ENCODE results near the gene IL33.
A peak's percentile ranks its signal among the peaks of the same experiment; 100 is the strongest.

IL33 gene

DNA sequence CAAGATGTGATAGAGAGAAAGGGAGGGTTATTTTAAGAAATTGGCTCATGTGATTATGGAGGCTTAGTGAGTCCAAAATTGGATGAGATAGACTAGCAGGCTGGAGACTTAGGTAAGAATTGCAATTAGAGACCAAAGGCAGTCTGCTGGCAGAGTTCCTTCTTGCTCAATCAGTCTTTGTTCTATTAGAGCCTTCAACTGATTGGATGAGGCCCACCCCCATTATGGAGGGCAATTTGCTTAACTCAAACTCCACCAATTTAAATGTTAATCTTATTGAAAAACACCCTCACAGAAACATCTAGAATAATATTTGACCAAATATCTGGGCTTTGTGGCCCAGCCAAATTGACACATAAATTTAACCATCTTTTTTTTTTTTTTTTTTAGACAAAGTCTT lies 88.6 kb downstream of the IL33 start:
- no peak overlapping the region for H3K4me3 ChIP-seq (ENCODE audit: low read depth in 1 of 2, low read length in 2 of 2)
- no peaks in the 10 kb centered on the region for H3K79me2 ChIP-seq (ENCODE audit: insufficient read depth, low read length)
- no peak overlapping the region for H3K27ac ChIP-seq (ENCODE audit: low read length)
- H3K9me3 ChIP-seq (ENCODE audit: insufficient read depth, low read length, severe bottlenecking), result no peaks in the 10 kb centered on the region
- H3K27me3 ChIP-seq (ENCODE audit: insufficient read depth, low read length, poor library complexity), result peaks cover 6% of the 10 kb centered on the region
- no peak for DNase-seq
- no peaks in the 10 kb centered on the region for H3K36me3 ChIP-seq (ENCODE audit: insufficient read depth, low read length)
- H2AFZ ChIP-seq (ENCODE audit: low read depth, low read length), result no peak overlapping the region
- TF ChIP-seq EZH2 (IDR thresholded peaks at IDR 0.05; ENCODE audit: borderline replicate concordance, low read depth, low read length, severe bottlenecking), result no peak
- TF ChIP-seq, protein P1, sequence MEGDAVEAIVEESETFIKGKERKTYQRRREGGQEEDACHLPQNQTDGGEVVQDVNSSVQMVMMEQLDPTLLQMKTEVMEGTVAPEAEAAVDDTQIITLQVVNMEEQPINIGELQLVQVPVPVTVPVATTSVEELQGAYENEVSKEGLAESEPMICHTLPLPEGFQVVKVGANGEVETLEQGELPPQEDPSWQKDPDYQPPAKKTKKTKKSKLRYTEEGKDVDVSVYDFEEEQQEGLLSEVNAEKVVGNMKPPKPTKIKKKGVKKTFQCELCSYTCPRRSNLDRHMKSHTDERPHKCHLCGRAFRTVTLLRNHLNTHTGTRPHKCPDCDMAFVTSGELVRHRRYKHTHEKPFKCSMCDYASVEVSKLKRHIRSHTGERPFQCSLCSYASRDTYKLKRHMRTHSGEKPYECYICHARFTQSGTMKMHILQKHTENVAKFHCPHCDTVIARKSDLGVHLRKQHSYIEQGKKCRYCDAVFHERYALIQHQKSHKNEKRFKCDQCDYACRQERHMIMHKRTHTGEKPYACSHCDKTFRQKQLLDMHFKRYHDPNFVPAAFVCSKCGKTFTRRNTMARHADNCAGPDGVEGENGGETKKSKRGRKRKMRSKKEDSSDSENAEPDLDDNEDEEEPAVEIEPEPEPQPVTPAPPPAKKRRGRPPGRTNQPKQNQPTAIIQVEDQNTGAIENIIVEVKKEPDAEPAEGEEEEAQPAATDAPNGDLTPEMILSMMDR (IDR thresholded peaks at IDR 0.05; ENCODE audit: borderline replicate concordance, extremely low read depth, low read length, poor library complexity, severe bottlenecking), result no peak
- no peaks in the 10 kb centered on the region for H3K4me1 ChIP-seq (ENCODE audit: insufficient read depth, low read length)
- H4K20me1 ChIP-seq (ENCODE audit: insufficient read depth, low read length), result no peaks in the 10 kb centered on the region
- H3K9ac ChIP-seq (ENCODE audit: low read depth, low read length), result no peak overlapping the region
- no peak for ATAC-seq (ENCODE audit: insufficient read depth, low read depth)
- no peak overlapping the region for H3K4me2 ChIP-seq (ENCODE audit: insufficient read depth, low read length)

DNA sequence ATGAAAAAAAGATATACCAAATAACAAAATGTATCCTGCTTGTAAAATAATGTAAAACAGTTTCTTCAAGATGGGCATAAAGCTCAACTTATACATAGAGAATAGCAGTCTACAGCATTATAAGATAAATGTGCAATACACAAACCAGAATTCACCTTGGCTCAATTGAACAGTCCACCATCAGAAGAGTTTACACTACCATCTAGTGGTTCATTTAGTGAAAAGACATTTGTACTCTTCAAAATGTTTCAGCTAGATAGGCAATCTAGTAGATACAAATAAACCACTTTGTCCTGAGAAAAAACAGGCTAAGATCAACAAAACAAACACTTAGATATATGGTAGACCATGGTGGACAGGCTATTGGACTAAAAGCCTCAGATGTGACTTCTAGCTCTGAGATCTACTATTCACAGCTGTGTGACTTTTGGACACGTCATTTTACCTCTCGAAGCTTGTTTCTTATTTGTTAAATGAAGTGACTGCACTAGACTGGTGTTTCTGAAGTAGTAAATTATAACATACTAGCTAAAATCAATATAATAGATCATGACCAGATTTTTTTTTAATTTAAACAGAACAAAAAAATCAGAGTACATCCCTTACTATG lies 90.5 kb downstream of the IL33 start:
- H3K9me3 ChIP-seq (ENCODE audit: insufficient read depth, low read length, severe bottlenecking), result no peaks in the 10 kb centered on the region
- DNase-seq (no peak), ATAC-seq (ENCODE audit: insufficient read depth, low read depth) (no peak)
- no peak for TF ChIP-seq EZH2 (IDR thresholded peaks at IDR 0.05; ENCODE audit: borderline replicate concordance, low read depth, low read length, severe bottlenecking)
- TF ChIP-seq, protein P1 (IDR thresholded peaks at IDR 0.05; ENCODE audit: borderline replicate concordance, extremely low read depth, low read length, poor library complexity, severe bottlenecking), result peak; percentile 57
- peaks cover 6% of the 10 kb centered on the region for H3K27me3 ChIP-seq (ENCODE audit: insufficient read depth, low read length, poor library complexity)
- H4K20me1 ChIP-seq (ENCODE audit: insufficient read depth, low read length), result no peaks in the 10 kb centered on the region
- no peak overlapping the region for H3K4me2 ChIP-seq (ENCODE audit: insufficient read depth, low read length)
- no peaks in the 10 kb centered on the region for H3K36me3 ChIP-seq (ENCODE audit: insufficient read depth, low read length)
- no peak overlapping the region for H3K9ac ChIP-seq (ENCODE audit: low read depth, low read length)
- no peaks in the 10 kb centered on the region for H3K79me2 ChIP-seq (ENCODE audit: insufficient read depth, low read length)
- H2AFZ ChIP-seq (ENCODE audit: low read depth, low read length), result no peak overlapping the region
- H3K4me3 ChIP-seq (ENCODE audit: low read depth in 1 of 2, low read length in 2 of 2), result no peak overlapping the region
- no peaks in the 10 kb centered on the region for H3K4me1 ChIP-seq (ENCODE audit: insufficient read depth, low read length)
- H3K27ac ChIP-seq (ENCODE audit: low read length), result no peak overlapping the region
